GM21447 (cell line): ENCODE measurements around the gene OPCML.

Source experiments
- ATAC-seq: cut with Tn5 transposase; IDR thresholded peaks from one replicate; pipeline ENCODE4 v1.9.1; 2021; ENCODE audit not compliant: unreplicated experiment

Gene OPCML

DNA sequence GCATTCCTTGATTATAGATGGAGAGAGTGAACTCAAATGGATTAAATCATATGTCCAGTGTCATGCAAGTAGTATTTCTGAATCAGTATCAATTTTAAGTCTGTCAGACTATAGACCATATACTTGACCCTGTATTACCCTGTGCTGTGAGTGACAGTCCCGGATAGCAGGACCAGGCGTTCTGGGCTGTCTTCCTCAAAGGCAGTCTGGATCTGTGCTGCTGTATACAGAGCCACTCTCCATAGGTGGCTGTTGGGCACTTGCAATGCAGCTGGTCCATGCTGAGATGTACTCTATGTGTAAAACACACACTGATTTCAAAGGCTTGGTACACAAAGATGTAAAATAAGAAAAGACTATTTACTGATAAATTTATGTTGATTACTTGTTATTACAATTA lies 294.3 kb downstream of the OPCML start:
- no peak for ATAC-seq

- ATAC-seq: no peak
Measured at GRCh38 chr11:133235381-133235780, 296.9 kb downstream of the OPCML start.

DNA sequence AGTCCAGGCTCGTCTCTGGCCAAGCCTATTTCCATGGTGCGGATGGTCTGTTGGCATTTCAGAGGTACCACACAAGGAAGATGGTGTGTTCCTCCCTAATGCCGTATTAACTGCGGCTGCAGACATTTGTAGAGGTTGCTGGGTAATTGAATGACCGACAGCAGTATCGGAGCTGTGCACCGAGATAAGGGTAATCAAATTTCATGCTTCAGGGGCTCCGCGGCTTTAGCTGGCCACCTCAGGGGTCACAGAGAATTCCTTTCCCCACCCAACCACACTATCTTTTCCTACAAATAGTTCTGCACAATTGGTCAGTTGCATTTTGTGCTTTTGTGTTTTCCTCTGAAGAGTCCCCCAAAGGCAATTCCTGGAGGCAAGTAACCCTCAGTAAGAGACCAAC lies 297.4 kb downstream of the OPCML start:
- ATAC-seq: no peak

DNA sequence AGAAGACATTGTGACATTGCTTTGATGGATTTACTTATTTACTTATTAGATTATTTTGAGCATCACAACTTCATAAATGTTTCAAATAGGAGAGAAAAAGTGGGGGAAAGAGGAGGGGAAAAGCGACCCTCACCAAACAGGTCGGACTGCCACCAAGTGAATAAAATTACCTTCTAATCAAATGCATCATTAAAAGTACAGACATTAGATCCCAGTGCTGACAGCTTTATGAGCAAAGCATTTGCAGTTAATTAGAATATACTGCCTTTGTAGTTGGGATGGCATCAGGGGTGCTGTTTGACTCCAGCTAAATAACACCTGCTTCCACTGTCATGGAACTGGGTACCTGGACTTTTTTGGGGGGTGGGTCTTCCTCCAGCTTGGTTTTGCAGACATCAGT lies 299.6 kb downstream of the OPCML start:
- no peak for ATAC-seq

DNA sequence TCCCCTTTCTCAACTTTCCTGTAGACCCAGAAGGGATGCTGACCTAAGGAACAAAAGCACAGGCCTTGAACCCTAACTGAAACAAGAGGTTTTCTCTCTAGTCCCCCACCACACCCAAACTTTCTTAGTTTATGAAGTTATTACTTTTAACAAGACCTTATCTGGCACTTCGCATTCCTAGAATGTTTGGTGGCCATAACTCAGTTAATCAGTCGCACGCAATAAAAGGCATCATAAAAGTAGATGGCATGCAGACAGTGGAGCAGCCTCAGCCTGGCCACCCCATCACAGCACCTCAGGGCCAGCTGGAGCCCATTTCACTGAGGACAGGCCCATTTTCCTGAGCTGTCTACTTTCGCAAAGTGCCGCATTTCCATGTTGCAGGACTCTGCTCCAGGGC lies 301.9 kb downstream of the OPCML start:
- no peak for ATAC-seq

DNA sequence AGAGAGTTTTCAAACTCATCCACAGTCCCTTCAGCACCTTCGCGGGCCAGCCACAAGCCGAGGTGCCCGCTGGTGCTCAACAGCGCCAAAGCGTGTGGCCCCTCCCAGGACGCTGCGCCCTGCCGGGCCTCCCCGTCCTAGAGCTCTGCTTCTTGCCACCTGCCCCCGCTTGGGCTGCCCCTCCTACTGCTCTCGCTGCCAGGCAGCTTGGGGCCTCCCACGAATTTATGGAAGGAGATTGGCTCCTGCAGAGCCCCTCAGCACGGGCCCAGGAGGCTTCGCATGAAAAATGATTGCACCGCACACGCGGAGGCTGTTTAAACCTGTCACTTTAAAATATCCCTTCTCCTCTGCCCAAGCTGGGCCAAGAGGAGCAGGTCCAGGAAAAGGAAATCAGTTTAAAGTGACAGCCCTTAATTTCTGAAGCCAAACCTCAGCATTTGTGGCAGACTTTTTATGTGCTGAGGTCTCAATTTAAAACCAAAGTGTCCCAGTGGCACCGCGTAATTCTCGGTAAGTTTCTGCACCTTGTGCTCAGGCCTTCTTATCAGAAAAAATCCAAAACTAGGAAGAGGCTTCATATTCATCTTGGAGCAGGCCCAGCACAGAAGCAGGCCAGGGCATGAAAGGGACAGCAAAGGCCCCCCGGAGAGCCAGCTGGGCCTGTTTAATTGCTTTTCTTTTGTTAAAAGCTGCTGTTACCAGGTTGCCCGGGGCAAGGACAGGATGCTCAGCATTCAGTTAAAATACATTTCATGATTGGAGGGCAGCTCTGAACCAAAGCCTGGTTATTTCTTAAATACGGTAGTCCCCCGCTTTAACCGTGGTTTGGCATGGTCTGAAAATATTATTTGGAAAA lies 303.6 kb downstream of the OPCML start:
- ATAC-seq: no peak

GRCh38 chr11:133227632-133228111 lies 304.6 kb downstream of the OPCML start:
- no peak for ATAC-seq

- no peak for ATAC-seq
Measured at GRCh38 chr11:133224271-133224670, 308.0 kb downstream of the OPCML start.

GRCh38 chr11:133222425-133223330 lies 309.6 kb downstream of the OPCML start:
- no peak for ATAC-seq

DNA sequence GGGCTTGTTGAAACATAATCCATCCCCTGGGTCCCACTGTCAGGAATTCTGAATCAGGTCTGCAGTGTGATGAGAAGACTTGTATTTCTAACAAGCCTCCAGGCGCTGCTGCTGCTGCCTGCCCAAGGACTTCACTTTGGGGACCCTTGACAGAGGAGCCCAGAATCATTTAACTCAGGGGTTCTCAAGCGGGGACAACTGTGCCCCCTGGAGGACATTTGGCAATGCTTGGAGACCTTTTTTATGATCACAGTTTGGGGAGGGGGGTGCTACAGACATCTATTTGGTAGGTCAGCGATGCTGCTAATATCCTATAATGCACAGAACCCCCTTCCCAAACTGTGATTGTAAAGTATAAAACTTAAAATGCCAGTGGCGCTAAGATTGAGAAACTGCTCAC lies 312.8 kb downstream of the OPCML start:
- no peak for ATAC-seq

DNA sequence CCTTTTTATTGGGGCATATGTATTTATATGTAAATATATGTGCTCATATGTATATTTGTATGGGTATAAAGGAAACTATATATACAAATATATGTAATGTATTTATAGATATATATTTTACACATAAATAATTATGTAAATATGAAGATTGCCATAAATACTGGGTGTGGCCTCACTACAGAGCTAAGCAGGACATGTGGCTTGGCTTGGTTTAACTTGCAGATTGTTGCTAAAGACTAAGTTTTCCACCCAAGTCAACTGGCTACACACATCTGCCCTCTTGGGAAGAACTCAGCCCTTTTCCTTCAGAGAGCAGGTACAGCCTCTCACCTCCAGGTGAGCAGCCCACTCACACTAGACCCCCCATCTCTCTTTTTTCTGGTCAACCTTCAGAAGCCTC lies 315.5 kb downstream of the OPCML start:
- no peak for ATAC-seq

- ATAC-seq: no peak
Measured at GRCh38 chr11:133215596-133216230, 316.6 kb downstream of the OPCML start.

DNA sequence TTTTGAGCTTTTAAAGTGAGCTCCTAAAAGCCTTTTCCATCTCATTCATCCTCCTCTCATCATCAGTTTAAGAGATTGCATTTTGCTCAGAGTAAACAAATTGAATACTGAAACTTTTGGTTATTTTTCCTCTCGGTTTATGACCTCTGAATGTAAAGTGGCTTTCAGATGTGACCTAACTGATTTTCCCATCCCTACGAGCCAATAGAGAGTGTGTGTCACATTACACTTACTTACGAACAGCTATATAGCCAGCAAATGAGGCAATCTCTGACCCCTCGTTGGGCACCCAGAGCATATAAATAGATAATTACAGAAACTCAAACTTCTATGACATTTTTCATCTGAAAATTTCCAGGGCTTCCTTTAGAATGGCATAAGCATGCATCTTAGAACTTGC lies 317.7 kb downstream of the OPCML start:
- ATAC-seq: no peak

DNA sequence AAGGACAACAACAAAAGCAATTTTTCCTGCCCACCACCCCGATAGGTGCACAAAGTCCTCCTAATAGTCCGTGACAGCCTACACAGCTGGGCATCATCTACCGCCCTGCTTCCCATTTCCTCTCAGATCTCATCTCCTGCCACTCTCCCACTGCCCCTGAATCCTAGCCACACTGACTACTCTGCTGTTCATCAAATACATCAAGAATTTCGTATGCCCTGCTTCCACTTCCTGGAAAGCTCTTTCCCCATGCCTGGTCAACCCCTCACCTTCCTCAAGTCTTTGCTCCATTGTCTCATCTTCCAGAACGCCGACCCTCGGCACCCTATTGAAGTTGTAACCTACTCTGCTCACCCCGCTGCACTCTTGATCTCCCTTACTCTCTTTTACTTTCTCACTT lies 320.1 kb downstream of the OPCML start:
- no peak for ATAC-seq

GRCh38 chr11:133207995-133208394 lies 324.3 kb downstream of the OPCML start:
- no peak for ATAC-seq

DNA sequence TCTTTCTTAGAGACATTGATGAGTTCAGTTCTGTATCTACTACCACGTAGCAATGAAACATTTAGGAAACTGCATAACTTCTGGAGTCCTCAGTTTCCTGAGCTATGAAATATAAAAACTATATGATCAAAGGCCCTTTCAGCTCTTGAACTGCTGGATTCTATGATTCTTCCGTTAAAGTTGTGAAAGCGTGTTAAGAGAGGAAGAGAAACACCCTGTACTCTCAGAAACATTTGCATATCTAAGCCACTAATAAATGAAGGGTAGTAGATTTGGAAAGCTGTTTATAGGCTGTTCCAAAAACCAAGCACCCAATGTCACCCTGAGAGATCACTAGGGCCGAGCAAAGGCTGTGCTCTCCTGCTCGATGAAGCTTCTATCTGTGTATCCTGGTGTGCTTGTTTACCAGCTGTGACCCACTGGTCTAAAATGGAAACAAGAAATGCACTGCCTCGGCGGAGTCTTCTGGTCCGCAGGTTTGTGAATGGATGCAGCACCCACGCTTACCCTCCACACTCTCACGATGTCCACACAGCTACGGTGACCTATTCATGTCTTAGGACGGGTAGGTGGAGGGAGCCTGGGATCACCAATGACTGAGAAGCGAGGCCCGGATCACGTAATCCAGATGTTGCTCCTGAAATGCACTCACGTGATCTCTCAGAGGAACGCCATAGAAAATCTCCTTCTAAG lies 325.8 kb downstream of the OPCML start:
- ATAC-seq: no peak

GRCh38 chr11:133204158-133204557 lies 328.1 kb downstream of the OPCML start:
- no peak for ATAC-seq

DNA sequence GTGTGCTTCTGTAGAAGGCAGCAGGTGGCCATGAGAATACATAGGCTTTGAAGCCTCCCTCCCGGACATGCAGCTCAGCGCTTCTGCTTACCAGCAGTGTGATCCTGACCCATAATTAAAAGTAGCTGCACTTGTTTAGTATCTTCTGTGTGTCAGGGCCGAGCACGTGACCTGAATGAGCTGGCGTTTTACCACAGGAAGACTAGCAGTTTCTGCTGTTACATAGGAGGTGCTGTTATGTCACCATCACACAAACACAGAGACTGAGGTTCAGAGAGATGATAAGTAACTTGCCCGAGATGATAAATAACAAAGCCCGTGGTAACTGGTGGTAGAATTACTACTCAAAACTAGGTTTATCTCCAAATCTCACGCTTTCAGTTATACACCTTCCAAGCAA lies 329.5 kb downstream of the OPCML start:
- ATAC-seq: no peak

GRCh38 chr11:133198438-133198837 lies 333.9 kb downstream of the OPCML start:
- no peak for ATAC-seq

- ATAC-seq: no peak
Measured at GRCh38 chr11:133197425-133197824, 334.9 kb downstream of the OPCML start.

- no peak for ATAC-seq
Measured at GRCh38 chr11:133191931-133192330, 340.4 kb downstream of the OPCML start.
